IMR-90 (cell line): ENCODE results near the gene TLCD1. TPM values are rescaled to one million over a fixed set of nuclear protein-coding genes. Genes with fewer than 3 reads are reported as not detected.

Experiments used
- ATAC-seq: fragments of 200-7000 bp; cut with Tn5 transposase; 2 replicates; pipeline ENCODE4 v1.9.1; 2020; ENCODE audit warnings: low read depth, mild to moderate bottlenecking, moderate library complexity
- BruUV-seq: library from RNA; stranded (reverse); fragments of 400-500 nt; replicated peaks from 2 replicates; lab custom pipeline; 2021; lab: Mats Ljungman, UMichigan
- CTCF ChIA-PET: fragments of 300-600 bp; formaldehyde crosslinking; extraction: SDS; loops from one replicate; lab custom pipeline; 2021; ENCODE audit warnings: antibody characterized with exemption; lab: Yijun Ruan, JAX
- POLR2A ChIA-PET: fragments of 300-600 bp; sonication (Branson Sonifier 250); formaldehyde crosslinking; loops from one replicate; lab custom pipeline; 2022; ENCODE audit warnings: antibody characterized with exemption; ENCODE audit not compliant: unreplicated experiment; lab: Charles Lee
- DNase-seq: peaks from one replicate; pipeline ENCODE4 v3.0.0; 2013
- H2AFZ ChIP-seq: replicated peaks from 2 replicates; pipeline ENCODE3; 2013; ENCODE audit warnings: low read length, mild to moderate bottlenecking; ENCODE audit not compliant: poor library complexity
- H2AK5ac ChIP-seq: 2 replicates; pipeline ENCODE4 v1.6.1; 2013; ENCODE audit warnings: low read depth, low read length, inconsistent platforms
- H2AK9ac ChIP-seq: replicated peaks from 2 replicates; pipeline ENCODE3; 2013; ENCODE audit warnings: mild to moderate bottlenecking, low read depth, low read length, moderate library complexity; ENCODE audit not compliant: poor library complexity
- H2BK120ac ChIP-seq: 2 replicates; pipeline ENCODE4 v1.6.1; 2013; ENCODE audit warnings: low read depth, low read length, inconsistent platforms
- H2BK15ac ChIP-seq: 3 replicates; pipeline ENCODE4 v1.6.1; 2013; ENCODE audit warnings: low read depth, low read length, inconsistent platforms
- H2BK20ac ChIP-seq: 2 replicates; pipeline ENCODE4 v1.6.1; 2013; ENCODE audit warnings: low read depth, mild to moderate bottlenecking, inconsistent platforms, low read length, moderate library complexity
- H2BK5ac ChIP-seq: 2 replicates; pipeline ENCODE4 v1.6.1; 2013; ENCODE audit warnings: mild to moderate bottlenecking, low read depth, low read length, inconsistent platforms; ENCODE audit not compliant: poor library complexity, severe bottlenecking
- H3K14ac ChIP-seq: replicated peaks from 2 replicates; pipeline ENCODE4 v1.6.1; 2013; ENCODE audit warnings: low read depth, low read length, inconsistent platforms
- H3K18ac ChIP-seq: 2 replicates; pipeline ENCODE4 v1.6.1; 2013; ENCODE audit warnings: low read depth, low read length, control low read depth
- H3K23ac ChIP-seq: 2 replicates; pipeline ENCODE4 v1.6.1; 2013; ENCODE audit warnings: low read depth, low read length, inconsistent platforms
- H3K27ac ChIP-seq: 2 replicates; pipeline ENCODE4 v1.5.1; 2013; ENCODE audit warnings: mild to moderate bottlenecking, control low read depth, low read length; ENCODE audit not compliant: insufficient read depth
- H3K27me3 ChIP-seq: 2 replicates; pipeline ENCODE4 v1.6.1; 2013; ENCODE audit warnings: low read length; ENCODE audit not compliant: control insufficient read depth, insufficient read depth
- H3K36me3 ChIP-seq: 2 replicates; pipeline ENCODE4 v1.6.1; 2013; ENCODE audit warnings: low read length, mixed read lengths; ENCODE audit not compliant: control insufficient read depth, insufficient read depth
- H3K4ac ChIP-seq: 2 replicates; pipeline ENCODE4 v1.6.1; 2013; ENCODE audit warnings: low read depth, low read length, inconsistent platforms
- H3K4me1 ChIP-seq: 2 replicates; pipeline ENCODE4 v1.6.1; 2013; ENCODE audit warnings: low read length, mixed read lengths; ENCODE audit not compliant: control insufficient read depth, insufficient read depth
- H3K4me2 ChIP-seq: 2 replicates; pipeline ENCODE4 v1.6.1; 2013; ENCODE audit warnings: low read depth, mild to moderate bottlenecking, control low read depth, low read length, moderate library complexity
- H3K4me3 ChIP-seq: 2 replicates; pipeline ENCODE4 v1.5.1; 2013; ENCODE audit warnings: low read depth, mild to moderate bottlenecking, control low read depth, low read length, moderate library complexity; ENCODE audit not compliant: insufficient read depth
- H3K56ac ChIP-seq: 2 replicates; pipeline ENCODE4 v1.6.1; 2013; ENCODE audit warnings: low read length, inconsistent platforms; ENCODE audit not compliant: insufficient read depth; ENCODE audit errors: extremely low read depth
- H3K79me1 ChIP-seq, 2 experiments: 2 replicates each; pipeline ENCODE4 v1.6.1; 2013; ENCODE audit warnings: low read length in 2 of 2, inconsistent platforms in 1 of 2, low read depth in 1 of 2
- H3K9ac ChIP-seq: 2 replicates; pipeline ENCODE4 v1.6.1; 2013; ENCODE audit warnings: low read depth, low read length, control low read depth
- H3K9me1 ChIP-seq: 2 replicates; pipeline ENCODE4 v1.6.1; 2013; ENCODE audit warnings: low read length, inconsistent platforms; ENCODE audit not compliant: insufficient read depth
- H3K9me3 ChIP-seq: 2 replicates; pipeline ENCODE4 v1.6.1; 2013; ENCODE audit warnings: low read length; ENCODE audit not compliant: control insufficient read depth, insufficient read depth
- H4K20me1 ChIP-seq: 2 replicates; pipeline ENCODE4 v1.6.1; 2013; ENCODE audit warnings: low read length, inconsistent platforms; ENCODE audit not compliant: insufficient read depth
- H4K5ac ChIP-seq: 2 replicates; pipeline ENCODE4 v1.6.1; 2013; ENCODE audit warnings: mild to moderate bottlenecking, low read depth, low read length, control low read depth
- H4K8ac ChIP-seq, 2 experiments: 2 replicates each; pipeline ENCODE4 v1.6.1; 2013; ENCODE audit warnings: low read depth in 2 of 2, low read length in 2 of 2, control low read depth in 1 of 2, inconsistent platforms in 1 of 2
- H4K91ac ChIP-seq: 2 replicates; pipeline ENCODE4 v1.6.1; 2013; ENCODE audit warnings: low read depth, low read length, inconsistent platforms; ENCODE audit not compliant: insufficient read depth
- BHLHE40 ChIP-seq: fragments of 150-350 bp; IDR thresholded peaks from 2 replicates; pipeline ENCODE4 v1.6.1; 2016; ENCODE audit warnings: mild to moderate bottlenecking, low read depth, low read length
- CEBPB ChIP-seq: IDR thresholded peaks from 2 replicates; pipeline ENCODE4 v1.6.1; 2012; ENCODE audit warnings: low read depth, low read length, improper control_type of control experiment
- CHD1 ChIP-seq: IDR thresholded peaks from 2 replicates; pipeline ENCODE4 v1.6.1; 2012; ENCODE audit warnings: low read depth, low read length, improper control_type of control experiment
- CTCF ChIP-seq: conservative IDR thresholded peaks from 2 replicates; pipeline ENCODE4 v1.5.1; 2012; ENCODE audit warnings: mild to moderate bottlenecking, low read depth, low read length, improper control_type of control experiment
- FOS ChIP-seq: fragments of 150-350 bp; IDR thresholded peaks from 2 replicates; pipeline ENCODE4 v1.6.1; 2016; ENCODE audit warnings: low read depth, low read length
- MAFK ChIP-seq: IDR thresholded peaks from 2 replicates; pipeline ENCODE4 v1.6.1; 2012; ENCODE audit warnings: low read depth, low read length, improper control_type of control experiment
- MAZ ChIP-seq: IDR thresholded peaks from 2 replicates; pipeline ENCODE4 v1.6.1; 2012; ENCODE audit warnings: low read depth, mild to moderate bottlenecking, low read length, improper control_type of control experiment, moderate library complexity, borderline replicate concordance
- MXI1 ChIP-seq: IDR thresholded peaks from 2 replicates; pipeline ENCODE4 v1.6.1; 2012; ENCODE audit warnings: low read depth, mild to moderate bottlenecking, low read length, moderate library complexity, borderline replicate concordance
- NFE2L2 ChIP-seq: fragments of 150-350 bp; IDR thresholded peaks from 2 replicates; pipeline ENCODE4 v1.6.1; 2016; ENCODE audit warnings: low read depth, mild to moderate bottlenecking, low read length
- POLR2A ChIP-seq: IDR thresholded peaks from 2 replicates; pipeline ENCODE4 v1.6.1; 2012; ENCODE audit warnings: mild to moderate bottlenecking, low read depth, low read length
- RCOR1 ChIP-seq: IDR thresholded peaks from 2 replicates; pipeline ENCODE4 v1.6.1; 2012; ENCODE audit warnings: mild to moderate bottlenecking, low read length, improper control_type of control experiment; ENCODE audit not compliant: insufficient replicate concordance
- RFX5 ChIP-seq: IDR thresholded peaks from 2 replicates; pipeline ENCODE4 v1.8.0; 2012; ENCODE audit warnings: low read depth, mild to moderate bottlenecking, low read length, moderate library complexity
- SMC3 ChIP-seq: fragments of 150-350 bp; IDR thresholded peaks from 2 replicates; pipeline ENCODE4 v1.6.1; 2016; ENCODE audit warnings: low read depth, mild to moderate bottlenecking, antibody characterized with exemption, low read length, moderate library complexity
- USF2 ChIP-seq: fragments of 150-350 bp; IDR thresholded peaks from 2 replicates; pipeline ENCODE4 v1.6.1; 2017; ENCODE audit warnings: mild to moderate bottlenecking, antibody characterized with exemption, low read length, low read depth
- WGBS, 2 experiments: methylation state at CpG; one replicate each; pipeline versions ENCODE4 v1.1.5 to v1.1.7; 2013; ENCODE audit warnings: missing lambda C conversion rate in 2 of 2; ENCODE audit not compliant: insufficient read length in 1 of 2; ENCODE audit errors: extremely low coverage in 2 of 2; 5-methylcytosine and 5-hydroxymethylcytosine counted together
- dilution Hi-C: fragments of 300-500 bp; cut with HindIII; formaldehyde crosslinking; loops from one replicate; pipeline ENCODE4 v1.14.3; 2018; ENCODE audit warnings: low sequenced_read_pairs; ENCODE audit not compliant: unreplicated experiment
- in situ Hi-C: fragments of 300-500 bp; cut with MboI; formaldehyde crosslinking; loops from 3 replicates; pipeline ENCODE4 v1.14.3; 2019; ENCODE audit warnings: low sequenced_read_pairs, inconsistent platforms, mixed read lengths
- intact Hi-C: fragments of 100-400 bp; cut with micrococcal nuclease; formaldehyde crosslinking; loops from 2 replicates; pipeline ENCODE4 v1.10.0; 2022
- polyA plus RNA-seq, 3 experiments: library from polyadenylated mRNA; depleted of rRNA; stranded (reverse); fragments of >200 nt; gene quantifications; 2 replicates each; pipeline ENCODE4 v1.2.3, GENCODE V29; 2012; ENCODE audit warnings: low replicate concordance in 1 of 3
- total RNA-seq: library from RNA; depleted of rRNA; stranded (reverse); fragments of >200 nt; gene quantifications from 2 replicates; pipeline ENCODE4 v1.2.3, GENCODE V29; 2012

The TLCD1 gene
- total and polyA plus RNA-seq, 2 of the 4 experiments (the other 2 are of a cell fraction): 3.6 to 9.3 TPM

GRCh38 chr17:28745786-28746411, 19.9 kb upstream of the TLCD1 start:
- Histone ChIP-seq H2AK5ac (peak overlapping the region; percentile 97), H3K9ac (peak overlapping the region; percentile 99), H3K14ac (peak overlapping the region; percentile 89; the same call in 1 of the 2 replicates), H3K4ac (peak overlapping the region; percentile 78), H3K4me3 (peak overlapping the region; percentile 100), H4K91ac (peak overlapping the region; percentile 66; the same call in 1 of the 2 replicates), H4K5ac (peak overlapping the region; percentile 3; the same call in 1 of the 2 replicates), H2BK120ac (no peak overlapping the region), H3K27ac (peak overlapping the region; percentile 94), H3K4me1 (peaks cover 16% of the 10 kb centered on the region), H3K79me1 (peaks cover 12 to 64% of the 10 kb centered on the region in 2 experiments; a peak in 3 of 4 replicates), H2BK15ac (no peak overlapping the region), H2AK9ac (peak overlapping the region; percentile 99), H3K23ac (0 out of 2 replicates have a peak overlapping the region, but pooled peaks have one; percentile 75), H3K36me3 (peaks cover 43% of the 10 kb centered on the region), H3K27me3 (no peaks in the 10 kb centered on the region), H2AFZ (peak overlapping the region; percentile 13), H4K20me1 (peaks cover 68% of the 10 kb centered on the region), H3K9me3 (no peaks in the 10 kb centered on the region), H2BK5ac (peak overlapping the region; percentile 96), H3K18ac (no peak overlapping the region), H3K56ac (no peak overlapping the region; the same call in 1 of the 2 replicates), H2BK20ac (no peak overlapping the region), H3K9me1 (peaks cover 17% of the 10 kb centered on the region; the same call in 1 of the 2 replicates), H3K4me2 (peak overlapping the region; percentile 87), H4K8ac (peak overlapping the region in 1 of 2 experiments; percentile 39; a peak in 1 of 4 replicates)
- 74% methylated on average over 3 of the region's 4 CpGs; no CpG with 5 or more reads in 1 of the 2 experiments for WGBS, 2 experiments
- in situ Hi-C loops (no loop called here), dilution Hi-C loops (no loop called here), intact Hi-C loops (no loop called here)
- ATAC-seq (no peak), DNase-seq (no peak)
- ChIA-PET CTCF (interaction anchor here (3.5 to 5.4 kb wide), 2 partner anchors 18 to 19 kb away, joined by 40 to 60 read pairs; partner anchors contain the start of genes NEK8 and TLCD1), POLR2A (interaction anchor here (1.1 to 1.2 kb wide), 2 partner anchors 17 to 19 kb away, joined by 3 read pairs; partner anchors contain the start of gene NEK8)
- BruUV-seq: no TSS peak
- TF ChIP-seq CEBPB (no peak), FOS (no peak), BHLHE40 (no peak), MXI1 (no peak), NFE2L2 (no peak), MAZ (no peak), USF2 (no peak), MAFK (peak; percentile 80), RFX5 (no peak), RCOR1 (no peak), POLR2A (0 out of 2 replicates have a peak, but pooled peaks have one; percentile 0), SMC3 (no peak), CHD1 (no peak), CTCF (no peak)
